Sigmoid colon (tissue), 7 donors: ENCODE data around the gene ATG9B. TPM values are rescaled to one million over a fixed set of nuclear protein-coding genes. Genes with fewer than 3 reads are reported as not detected.
A peak's percentile ranks its signal among the peaks of the same experiment; 100 is the strongest.

Source experiments
- DNase-seq: peaks from one replicate; pipeline ENCODE4 v3.0.0-alpha.2; 2019
- H3K27ac ChIP-seq, 4 donors: fragments of 200-600 bp; sonication (generic); one replicate each; pipeline ENCODE4 v1.5.1; 2016 to 2019; ENCODE audit warnings: mild to moderate bottlenecking in 1 of 4
- H3K27me3 ChIP-seq, 3 donors: fragments of 200-600 bp; sonication (generic); one replicate each; pipeline ENCODE4 v1.5.1; 2019; ENCODE audit warnings: mild to moderate bottlenecking in 1 of 3
- H3K36me3 ChIP-seq, 4 donors: fragments of 200-600 bp; sonication (generic); one replicate each; pipeline ENCODE4 v1.5.1; 2016 to 2019
- H3K4me1 ChIP-seq, 4 donors: fragments of 200-600 bp; sonication (generic); one replicate each; pipeline ENCODE4 v1.5.1; 2017 to 2019
- H3K4me3 ChIP-seq, 4 donors: fragments of 200-600 bp; sonication (generic); one replicate each; pipeline ENCODE4 v1.5.1; 2017 to 2019; ENCODE audit warnings: mild to moderate bottlenecking in 2 of 4, moderate library complexity in 1 of 4
- H3K9me3 ChIP-seq, 4 donors: fragments of 200-600 bp in 3 of 4; sonication (generic) in 3 of 4; one replicate each; pipeline versions ENCODE4 v1.5.1 to v1.6.1; 2013 to 2019
- EP300 ChIP-seq, 4 donors: sonication (generic); formaldehyde crosslinking; IDR thresholded peaks; one replicate each; pipeline ENCODE4 v1.6.1; 2017; ENCODE audit warnings: antibody characterized with exemption in 4 of 4
- POLR2A ChIP-seq, 2 donors: fragments of 450-650 bp; IDR thresholded peaks; one replicate each; pipeline ENCODE4 v1.6.1; 2016; ENCODE audit warnings: antibody characterized with exemption in 2 of 2, mild to moderate bottlenecking in 2 of 2, moderate library complexity in 2 of 2
- POLR2AphosphoS5 ChIP-seq, 4 donors: sonication (generic); formaldehyde crosslinking; IDR thresholded peaks; one replicate each; pipeline ENCODE4 v1.6.1; 2017; ENCODE audit warnings: antibody characterized with exemption in 4 of 4
- WGBS, 2 donors: extraction: QIAGEN DNeasy Blood & Tissue Kit; methylation state at CpG; one replicate each; pipeline ENCODE4 v1.1.7; 2013; 5-methylcytosine and 5-hydroxymethylcytosine counted together
- intact Hi-C: fragments of 100-400 bp; cut with DNase I; formaldehyde crosslinking; loops from one replicate; pipeline ENCODE4 v1.15.1; 2023
- polyA plus RNA-seq, 3 donors: library from polyadenylated mRNA; stranded (reverse); fragments of 200-250 nt; gene quantifications; one replicate each; pipeline ENCODE4 v1.2.3, GENCODE V29; 2013
- total RNA-seq, 4 donors: library from RNA; depleted of rRNA; stranded (reverse); fragments of >200 nt; gene quantifications; one replicate each; pipeline ENCODE4 v1.1.0, GENCODE V29; 2016
- TF ChIP-seq, protein P1 (sequence below), 4 experiments: fragments of 450-650 bp in 3 of 4; fragments of 200-600 bp in 1 of 4; IDR thresholded peaks; one replicate each; pipeline ENCODE4 v1.5.1; 2016 to 2019; ENCODE audit warnings: antibody characterized with exemption in 4 of 4, mild to moderate bottlenecking in 3 of 4, moderate library complexity in 2 of 4
- donor health status: healthy with polysubstance abuse.
- donor health status: Bipolar disorder and iron deficiency.
- donor health status: healthy.

ATG9B gene
- total and polyA plus RNA-seq, 7 donors = 1.2 to 1.6 TPM; not detected in 5

DNA sequence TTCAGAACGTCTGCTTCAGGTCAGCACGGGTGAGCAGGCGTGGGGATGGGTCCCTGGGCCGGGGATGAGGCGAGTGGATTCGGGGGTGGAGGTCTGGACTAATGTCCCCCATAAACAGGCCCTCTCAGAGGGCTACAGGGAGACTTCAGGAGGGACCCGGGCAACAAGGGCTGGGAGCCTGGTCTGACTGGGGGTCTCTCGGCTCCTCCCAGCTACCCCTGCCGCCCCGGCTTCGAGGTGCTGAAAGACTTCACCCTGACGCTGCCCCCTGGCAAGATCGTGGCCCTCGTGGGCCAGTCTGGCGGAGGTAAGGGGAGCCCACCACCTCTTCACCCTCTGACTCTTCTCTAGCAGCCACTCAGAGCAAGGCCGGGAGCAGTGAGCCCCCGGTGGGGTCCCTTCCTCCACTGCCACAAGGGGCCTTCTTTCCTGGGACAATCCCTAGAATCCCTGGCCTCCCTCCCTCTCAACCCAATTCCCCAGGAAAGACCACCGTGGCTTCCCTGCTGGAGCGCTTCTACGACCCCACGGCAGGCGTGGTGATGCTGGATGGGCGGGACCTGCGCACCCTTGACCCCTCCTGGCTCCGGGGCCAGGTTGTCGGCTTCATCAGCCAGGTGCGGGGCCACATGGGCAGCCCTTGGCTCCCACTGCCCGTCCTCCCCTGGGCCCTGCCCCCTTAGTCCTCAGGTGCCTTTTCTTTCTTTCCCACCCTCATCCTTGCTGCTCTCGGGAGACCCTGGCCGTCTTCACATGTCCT, 16.5 kb upstream of the ATG9B start:
- Histone ChIP-seq H3K4me3 (no peak overlapping the region), H3K36me3 (peaks cover 0 to 69% (median 26%) of the 10 kb centered on the region in 4 donors), H3K9me3 (no peaks in the 10 kb centered on the region), H3K27me3 (no peaks in the 10 kb centered on the region), H3K4me1 (peaks cover 0 to 17% (median 8%) of the 10 kb centered on the region in 4 donors), H3K27ac (no peak overlapping the region)
- intact Hi-C loops = no loop called here
- no peak for DNase-seq
- WGBS, 2 donors = 94 to 95% methylated on average over 30 of the region's 30 CpGs
- TF ChIP-seq POLR2AphosphoS5 (IDR thresholded peaks at IDR 0.05) (no peak), EP300 (IDR thresholded peaks at IDR 0.05) (no peak), POLR2A (IDR thresholded peaks at IDR 0.05) (no peak)
- TF ChIP-seq, protein P1, sequence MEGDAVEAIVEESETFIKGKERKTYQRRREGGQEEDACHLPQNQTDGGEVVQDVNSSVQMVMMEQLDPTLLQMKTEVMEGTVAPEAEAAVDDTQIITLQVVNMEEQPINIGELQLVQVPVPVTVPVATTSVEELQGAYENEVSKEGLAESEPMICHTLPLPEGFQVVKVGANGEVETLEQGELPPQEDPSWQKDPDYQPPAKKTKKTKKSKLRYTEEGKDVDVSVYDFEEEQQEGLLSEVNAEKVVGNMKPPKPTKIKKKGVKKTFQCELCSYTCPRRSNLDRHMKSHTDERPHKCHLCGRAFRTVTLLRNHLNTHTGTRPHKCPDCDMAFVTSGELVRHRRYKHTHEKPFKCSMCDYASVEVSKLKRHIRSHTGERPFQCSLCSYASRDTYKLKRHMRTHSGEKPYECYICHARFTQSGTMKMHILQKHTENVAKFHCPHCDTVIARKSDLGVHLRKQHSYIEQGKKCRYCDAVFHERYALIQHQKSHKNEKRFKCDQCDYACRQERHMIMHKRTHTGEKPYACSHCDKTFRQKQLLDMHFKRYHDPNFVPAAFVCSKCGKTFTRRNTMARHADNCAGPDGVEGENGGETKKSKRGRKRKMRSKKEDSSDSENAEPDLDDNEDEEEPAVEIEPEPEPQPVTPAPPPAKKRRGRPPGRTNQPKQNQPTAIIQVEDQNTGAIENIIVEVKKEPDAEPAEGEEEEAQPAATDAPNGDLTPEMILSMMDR (IDR thresholded peaks at IDR 0.05) = no peak

GRCh38 chr7:151039850-151040548, 15.7 kb upstream of the ATG9B start:
- Histone ChIP-seq H3K36me3 (peaks cover 0 to 72% (median 29%) of the 10 kb centered on the region in 4 donors), H3K9me3 (no peaks in the 10 kb centered on the region), H3K4me3 (no peak overlapping the region), H3K27ac (no peak overlapping the region), H3K27me3 (no peaks in the 10 kb centered on the region), H3K4me1 (peaks cover 0 to 17% (median 8%) of the 10 kb centered on the region in 4 donors)
- intact Hi-C loops = no loop called here
- WGBS, 2 donors = 74 to 82% methylated on average over 18 of the region's 18 CpGs
- DNase-seq = no peak
- TF ChIP-seq EP300 (IDR thresholded peaks at IDR 0.05) = no peak
- no peak for TF ChIP-seq POLR2AphosphoS5 (IDR thresholded peaks at IDR 0.05)
- TF ChIP-seq POLR2A (IDR thresholded peaks at IDR 0.05) = no peak
- TF ChIP-seq, protein P1 (IDR thresholded peaks at IDR 0.05) = no peak

GRCh38 chr7:151038951-151039849, 14.9 kb upstream of the ATG9B start:
- no peak overlapping the region for H3K4me3 ChIP-seq
- H3K27ac ChIP-seq = peak overlapping the region in 3 of 4 donors; percentile 7 to 60 (median 46)
- intact Hi-C loops = no loop called here
- peaks cover 0 to 17% (median 8%) of the 10 kb centered on the region in 4 donors for H3K4me1 ChIP-seq
- peaks cover 0 to 72% (median 29%) of the 10 kb centered on the region in 4 donors for H3K36me3 ChIP-seq
- DNase-seq = peak; percentile 87
- TF ChIP-seq, protein P1 (IDR thresholded peaks at IDR 0.05) = no peak
- TF ChIP-seq POLR2A (IDR thresholded peaks at IDR 0.05) (no peak), EP300 (IDR thresholded peaks at IDR 0.05) (no peak), POLR2AphosphoS5 (IDR thresholded peaks at IDR 0.05) (peak in 1 of 4 donors; percentile 53)
- 48 to 57% methylated on average over 12 of the region's 12 CpGs for WGBS, 2 donors
- no peaks in the 10 kb centered on the region for H3K9me3 ChIP-seq
- H3K27me3 ChIP-seq = no peaks in the 10 kb centered on the region

- no peak for TF ChIP-seq POLR2AphosphoS5 (IDR thresholded peaks at IDR 0.05)
- no peak for TF ChIP-seq POLR2A (IDR thresholded peaks at IDR 0.05)
- TF ChIP-seq, protein P1 (IDR thresholded peaks at IDR 0.05) = no peak
- TF ChIP-seq EP300 (IDR thresholded peaks at IDR 0.05) = no peak
- Histone ChIP-seq H3K27me3 (no peaks in the 10 kb centered on the region), H3K27ac (no peak overlapping the region), H3K9me3 (no peaks in the 10 kb centered on the region), H3K36me3 (peaks cover 0 to 53% (median 21%) of the 10 kb centered on the region in 4 donors), H3K4me3 (no peak overlapping the region), H3K4me1 (peaks cover 0 to 17% (median 8%) of the 10 kb centered on the region in 4 donors)
- WGBS, 2 donors = 93 to 96% methylated on average over 17 of the region's 17 CpGs
- DNase-seq = no peak
- intact Hi-C loops = no loop called here
Measured at GRCh38 chr7:151035902-151036301, 11.6 kb upstream of the ATG9B start.
